ENCODE measurements around the gene MFGE8.

Gene MFGE8

GRCh38 chr15:88913850-88914169 is 631 bp upstream of the MFGE8 start:
- no peak for DNase-seq (ENCODE audit: low read depth)
- TF ChIP-seq, protein P1, sequence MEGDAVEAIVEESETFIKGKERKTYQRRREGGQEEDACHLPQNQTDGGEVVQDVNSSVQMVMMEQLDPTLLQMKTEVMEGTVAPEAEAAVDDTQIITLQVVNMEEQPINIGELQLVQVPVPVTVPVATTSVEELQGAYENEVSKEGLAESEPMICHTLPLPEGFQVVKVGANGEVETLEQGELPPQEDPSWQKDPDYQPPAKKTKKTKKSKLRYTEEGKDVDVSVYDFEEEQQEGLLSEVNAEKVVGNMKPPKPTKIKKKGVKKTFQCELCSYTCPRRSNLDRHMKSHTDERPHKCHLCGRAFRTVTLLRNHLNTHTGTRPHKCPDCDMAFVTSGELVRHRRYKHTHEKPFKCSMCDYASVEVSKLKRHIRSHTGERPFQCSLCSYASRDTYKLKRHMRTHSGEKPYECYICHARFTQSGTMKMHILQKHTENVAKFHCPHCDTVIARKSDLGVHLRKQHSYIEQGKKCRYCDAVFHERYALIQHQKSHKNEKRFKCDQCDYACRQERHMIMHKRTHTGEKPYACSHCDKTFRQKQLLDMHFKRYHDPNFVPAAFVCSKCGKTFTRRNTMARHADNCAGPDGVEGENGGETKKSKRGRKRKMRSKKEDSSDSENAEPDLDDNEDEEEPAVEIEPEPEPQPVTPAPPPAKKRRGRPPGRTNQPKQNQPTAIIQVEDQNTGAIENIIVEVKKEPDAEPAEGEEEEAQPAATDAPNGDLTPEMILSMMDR (conservative IDR thresholded peaks at IDR 0.05; ENCODE audit: control insufficient read depth, insufficient read depth, low read depth, low read length) = no peak
- H3K4me3 ChIP-seq (ENCODE audit: control insufficient read depth, low read depth, low read length) = peak overlapping the region; percentile 79

- TF ChIP-seq, protein P1 (conservative IDR thresholded peaks at IDR 0.05; ENCODE audit: control insufficient read depth, insufficient read depth, low read depth, low read length) = no peak
- DNase-seq (ENCODE audit: low read depth) = peak; percentile 40
These were observed 668 bp downstream of the MFGE8 start for GRCh38 chr15:88912500-88912921.

DNA sequence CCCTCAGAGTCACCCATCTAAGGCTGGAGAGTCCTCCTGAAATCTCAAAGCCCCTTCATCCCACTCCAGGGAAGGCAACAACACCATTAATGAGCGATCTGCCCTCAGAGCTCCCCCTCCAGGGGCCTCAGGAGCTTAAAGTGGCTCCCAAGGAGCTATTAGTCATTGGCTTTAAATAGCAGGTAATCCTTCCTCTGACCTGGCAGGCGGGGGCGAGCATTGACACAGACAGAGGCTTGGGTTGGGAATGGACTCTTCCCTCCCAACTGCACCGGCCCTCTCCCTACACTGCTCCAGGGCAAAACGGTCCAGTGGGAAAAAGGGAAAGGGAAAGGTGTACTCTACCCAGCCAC is 1.4 kb downstream of the MFGE8 start:
- TF ChIP-seq, protein P1 (conservative IDR thresholded peaks at IDR 0.05; ENCODE audit: control insufficient read depth, insufficient read depth, low read depth, low read length) = no peak
- H3K4me3 ChIP-seq (ENCODE audit: control insufficient read depth, low read depth, low read length) = peak overlapping the region; percentile 79

More at GRCh38 chr15:88912500-88912921, 668 bp downstream of the MFGE8 start:
- peak overlapping the region; percentile 79 for H3K4me3 ChIP-seq (ENCODE audit: control insufficient read depth, low read depth, low read length)

GRCh38 chr15:88909956-88910831 is 3.0 kb downstream of the MFGE8 start:
- peak; percentile 88 for DNase-seq (ENCODE audit: low read depth)
- H3K4me3 ChIP-seq (ENCODE audit: control insufficient read depth, low read depth, low read length) = no peak overlapping the region
- TF ChIP-seq, protein P1 (conservative IDR thresholded peaks at IDR 0.05; ENCODE audit: control insufficient read depth, insufficient read depth, low read depth, low read length) = no peak

More for the DNA sequence above, 1.4 kb downstream of the MFGE8 start:
- peak; percentile 67 for DNase-seq (ENCODE audit: low read depth)

DNA sequence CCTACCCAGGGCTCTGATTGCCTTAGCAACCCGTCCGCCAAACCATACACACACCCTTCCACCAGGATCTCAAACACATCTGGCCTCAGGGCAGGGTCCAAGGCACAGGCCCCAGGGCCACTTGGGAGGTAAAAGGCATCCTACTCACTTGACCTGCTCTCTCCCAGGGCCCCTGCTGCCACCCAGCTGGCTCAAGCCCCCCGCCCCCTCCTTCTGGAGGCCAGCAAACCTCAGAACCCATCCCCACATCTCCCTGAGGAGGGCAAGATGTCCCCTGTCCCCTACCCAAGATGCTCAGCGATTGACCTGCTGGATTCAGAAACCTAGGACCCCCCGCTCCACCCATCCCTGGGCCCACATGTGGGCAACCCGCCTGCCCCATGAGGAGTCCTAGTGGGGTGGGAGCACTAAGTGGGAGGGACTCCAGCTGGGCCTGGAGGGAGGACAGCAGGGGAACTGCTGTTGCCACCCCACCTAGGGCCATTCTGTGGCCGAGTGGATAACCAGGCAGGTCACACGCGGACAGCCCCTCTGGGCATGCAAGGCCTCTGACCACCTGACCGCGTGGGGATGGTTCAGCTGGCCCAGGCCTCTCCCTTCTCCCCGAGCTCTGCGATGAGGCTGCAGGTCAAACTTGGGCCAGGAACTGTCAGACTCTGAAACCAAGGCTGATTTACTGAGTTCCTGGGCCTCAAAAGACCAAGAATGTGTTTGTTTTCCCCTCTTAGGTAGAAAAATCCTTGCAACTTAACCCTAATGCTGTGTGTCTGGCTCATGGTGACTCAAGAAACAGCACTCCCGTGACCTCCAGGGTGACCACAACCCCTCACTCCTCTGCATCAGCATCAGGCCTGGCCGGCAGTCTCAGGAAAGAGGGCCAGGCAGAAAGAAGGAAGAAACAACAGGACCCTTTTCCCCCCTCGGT is 4.2 kb downstream of the MFGE8 start:
- H3K4me3 ChIP-seq (ENCODE audit: control insufficient read depth, low read depth, low read length) = no peak overlapping the region
- DNase-seq (ENCODE audit: low read depth) = peak; percentile 87
- TF ChIP-seq, protein P1 (conservative IDR thresholded peaks at IDR 0.05; ENCODE audit: control insufficient read depth, insufficient read depth, low read depth, low read length) = no peak

DNA sequence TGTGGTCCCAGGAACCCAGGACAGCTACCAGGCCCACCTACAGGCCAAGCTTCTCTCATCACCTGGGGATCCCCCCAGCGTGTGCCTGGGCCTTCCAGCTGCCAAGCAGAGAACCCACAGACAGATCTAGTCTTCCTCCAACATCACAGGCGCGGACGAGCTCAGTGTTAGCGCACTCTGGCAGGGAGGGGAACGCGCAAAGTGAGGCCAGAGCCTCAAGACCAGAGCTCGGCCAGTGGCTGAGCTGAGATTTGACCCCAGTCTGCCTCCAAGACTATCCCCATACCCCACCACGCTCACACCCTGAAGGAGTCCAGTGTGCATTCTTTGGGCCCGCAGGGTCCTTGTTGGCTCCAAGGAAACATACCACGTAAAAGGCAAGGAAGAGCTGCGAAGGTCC is 5.1 kb downstream of the MFGE8 start:
- no peak overlapping the region for H3K4me3 ChIP-seq (ENCODE audit: control insufficient read depth, low read depth, low read length)
- no peak for DNase-seq (ENCODE audit: low read depth)
- TF ChIP-seq, protein P1 (conservative IDR thresholded peaks at IDR 0.05; ENCODE audit: control insufficient read depth, insufficient read depth, low read depth, low read length) = no peak

Measured in fibroblast of mammary gland (primary cell).